GM19025 (cell line): ENCODE measurements around the gene SPATA33.

Experiments used
- ATAC-seq: cut with Tn5 transposase; IDR thresholded peaks from one replicate; pipeline ENCODE4 v1.9.1; 2021; ENCODE audit warnings: mild to moderate bottlenecking, low read depth, moderate library complexity; ENCODE audit not compliant: unreplicated experiment

Gene SPATA33

GRCh38 chr16:89657442-89658220, at the start of gene SPATA33, which contains the start of gene CHMP1A:
Gene SPATA33 (plus strand): TSS chr16:89657836. CDS start chr16:89657912, 76 bp downstream.
Gene CHMP1A (minus strand): TSS chr16:89657708. CDS start chr16:89657588, 120 bp downstream.
- peak; percentile 89 for ATAC-seq

GRCh38 chr16:89607937-89608740, 49.5 kb upstream of the SPATA33 start:
- ATAC-seq: no peak

GRCh38 chr16:89610108-89610453, 47.6 kb upstream of the SPATA33 start:
- ATAC-seq: no peak

GRCh38 chr16:89612415-89613166, 45.0 kb upstream of the SPATA33 start:
- no peak for ATAC-seq

DNA sequence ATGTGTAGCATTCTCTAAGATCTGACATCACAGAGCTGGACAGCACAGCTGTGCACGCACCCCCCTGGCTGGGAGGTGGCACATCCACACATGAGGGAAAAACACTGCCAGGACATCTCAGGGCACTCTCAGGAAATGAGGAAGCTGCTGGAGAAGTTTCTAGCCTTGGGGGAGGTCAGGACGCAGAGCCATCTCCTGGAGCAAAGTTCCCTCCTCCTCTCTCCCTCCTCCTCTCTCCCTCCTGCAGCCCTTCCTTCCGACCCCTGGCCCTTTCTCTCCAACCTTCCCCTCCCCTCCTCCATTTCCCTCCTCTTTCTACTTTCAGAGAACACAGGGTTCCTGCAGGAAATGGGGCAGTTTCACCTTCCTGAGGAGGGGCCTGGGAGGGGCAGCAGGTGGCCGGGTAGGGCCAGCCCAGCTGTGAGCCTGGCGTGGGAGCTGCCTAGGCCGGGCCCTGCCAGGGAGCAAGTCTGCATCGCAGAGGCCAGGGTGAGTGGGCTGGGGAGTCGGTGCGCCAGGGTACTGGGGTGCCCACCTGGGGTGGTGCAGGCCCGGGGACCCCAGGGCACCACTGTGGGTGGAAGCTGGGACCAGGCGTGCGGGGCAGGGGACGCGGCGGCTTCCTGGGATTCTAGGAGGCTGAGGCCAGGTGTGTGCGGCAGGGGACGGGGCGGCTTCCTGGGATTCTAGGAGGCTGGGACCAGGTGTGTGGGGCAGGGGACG, 44.2 kb upstream of the SPATA33 start, which contains the start of gene DPEP1:
DPEP1 (plus strand) TSS at position 412 of the 723 bp plus-strand sequence. CDS start 16,769 bp downstream, outside the sequence.
- ATAC-seq: no peak

DNA sequence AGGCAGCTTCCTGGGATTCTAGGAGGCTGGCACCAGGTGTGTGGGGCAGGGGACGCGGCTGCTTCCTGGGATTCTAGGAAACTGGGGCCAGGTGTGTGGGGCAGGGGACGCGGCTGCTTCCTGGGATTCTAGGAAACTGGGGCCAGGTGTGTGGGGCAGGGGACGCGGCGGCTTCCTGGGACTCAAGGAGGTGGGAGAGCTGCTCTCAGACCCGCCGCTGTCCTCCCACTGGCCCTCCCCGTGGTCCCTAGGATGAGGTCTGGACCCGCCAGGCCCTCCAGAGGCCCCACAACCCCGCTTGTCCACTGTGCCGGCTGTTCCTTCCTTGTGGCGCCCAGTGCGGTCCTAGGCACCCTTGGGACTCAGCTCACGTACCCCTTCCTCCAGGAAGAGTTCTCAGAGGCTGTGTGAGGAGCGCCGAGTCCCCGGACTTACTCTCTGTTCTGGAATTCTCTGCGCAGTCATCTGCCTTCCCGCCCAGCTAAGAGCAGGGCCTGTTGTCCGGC, 43.6 kb upstream of the SPATA33 start:
- no peak for ATAC-seq

GRCh38 chr16:89615176-89615575, 42.5 kb upstream of the SPATA33 start:
- no peak for ATAC-seq

DNA sequence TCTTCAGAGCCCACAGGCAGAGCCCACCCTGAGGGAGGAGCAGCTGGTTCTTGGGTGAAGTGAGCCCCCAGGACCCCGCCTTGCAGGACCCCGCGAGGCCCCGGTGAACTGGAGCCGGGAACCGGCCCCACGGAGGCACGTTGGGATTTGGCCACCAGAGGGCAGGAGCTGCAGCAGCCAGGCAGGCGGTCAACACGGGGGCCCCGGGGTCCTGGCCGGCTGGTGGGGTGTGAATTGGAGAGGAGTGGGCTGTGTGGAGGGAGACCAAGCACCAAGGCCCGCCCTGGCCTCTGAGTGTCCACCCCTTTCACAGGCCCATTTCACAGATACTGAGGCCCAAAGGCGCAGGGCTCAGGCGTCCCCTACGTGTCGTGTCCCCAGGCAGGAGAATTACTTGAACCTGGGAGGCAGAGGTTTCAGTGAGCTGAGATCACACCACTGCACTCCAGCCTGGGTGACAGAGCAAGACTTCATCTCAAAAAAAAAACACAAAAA, 42.0 kb upstream of the SPATA33 start:
- no peak for ATAC-seq

DNA sequence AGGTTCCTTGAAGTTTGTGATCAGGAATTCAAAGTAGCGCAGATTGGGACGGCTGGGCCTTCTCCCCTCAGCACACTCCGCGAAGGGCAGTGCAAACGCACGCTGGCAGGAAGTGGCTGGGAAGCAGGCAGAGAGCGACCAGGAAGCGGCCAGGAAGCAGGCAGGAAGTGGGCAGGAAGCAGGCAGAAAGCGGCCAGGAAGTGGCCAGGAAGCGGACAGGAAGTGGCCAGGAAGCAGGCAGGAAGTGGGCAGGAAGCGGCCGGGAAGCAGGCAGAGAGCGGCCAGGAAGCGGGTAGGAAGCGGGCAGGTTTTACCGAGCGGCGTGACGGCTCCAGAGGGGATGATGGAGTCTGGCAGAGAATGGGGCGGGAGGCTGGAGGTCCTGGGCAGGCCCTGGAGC, 41.0 kb upstream of the SPATA33 start:
- no peak for ATAC-seq

DNA sequence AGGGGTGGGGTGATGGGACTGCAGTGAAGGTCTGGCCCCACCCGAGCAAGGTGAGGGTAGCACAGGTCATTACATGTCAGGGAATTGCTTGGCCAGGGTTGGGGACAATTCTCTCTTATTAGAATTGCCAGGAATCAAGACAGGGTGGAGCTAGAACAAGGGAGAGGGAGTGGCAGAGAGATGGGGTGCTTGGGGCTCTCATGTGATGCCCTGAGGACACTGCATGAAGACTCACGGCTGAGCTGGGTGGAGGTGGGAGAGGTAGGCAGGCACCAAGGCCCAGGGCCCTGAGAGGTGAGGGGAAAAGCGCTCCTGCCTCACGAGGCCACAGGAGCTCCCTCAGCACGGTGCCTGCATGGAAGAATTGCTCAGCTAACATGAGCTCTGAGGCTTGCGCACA, 40.6 kb upstream of the SPATA33 start:
- no peak for ATAC-seq

DNA sequence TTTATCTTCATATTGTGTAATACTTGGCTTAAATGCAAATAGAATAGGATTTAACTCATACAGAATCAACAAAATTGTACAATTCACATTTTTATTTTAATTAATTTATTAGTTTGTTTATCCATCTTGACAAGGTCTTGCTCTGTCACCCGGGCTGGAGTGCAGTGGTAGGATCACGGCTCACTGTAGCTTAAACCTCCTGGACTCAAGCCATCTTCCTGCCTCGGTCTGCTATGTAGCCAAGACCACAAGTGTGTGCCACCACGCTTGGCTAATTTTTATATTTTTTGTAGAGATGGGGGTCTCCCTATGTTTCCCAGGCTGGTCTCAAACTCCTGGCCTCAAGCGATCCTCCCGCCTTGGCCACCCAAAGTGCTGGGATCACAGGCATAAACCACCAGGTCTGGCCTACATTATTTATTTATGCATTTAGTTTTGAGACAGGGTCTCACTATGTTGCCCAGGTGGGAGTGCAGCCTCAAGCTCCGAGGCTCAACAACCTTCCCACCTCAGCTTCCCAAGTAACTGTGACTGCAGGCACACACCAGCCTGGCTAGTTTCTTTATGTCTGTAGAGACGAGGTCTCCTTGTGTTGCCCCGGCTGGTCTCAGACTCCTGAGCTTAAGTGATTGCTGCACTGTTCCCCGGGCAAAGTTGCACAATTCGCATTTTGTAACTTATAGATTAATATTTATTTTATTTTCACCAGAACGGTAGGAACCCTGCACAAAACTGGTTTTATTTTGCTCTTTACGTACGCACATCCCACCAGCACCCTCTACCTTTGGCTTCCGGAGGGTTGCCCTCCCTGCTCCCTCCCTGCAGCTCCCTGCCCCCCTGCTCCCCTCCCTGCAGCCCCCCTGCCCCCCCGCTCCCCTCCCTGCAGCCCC, 39.3 kb upstream of the SPATA33 start:
- no peak for ATAC-seq

DNA sequence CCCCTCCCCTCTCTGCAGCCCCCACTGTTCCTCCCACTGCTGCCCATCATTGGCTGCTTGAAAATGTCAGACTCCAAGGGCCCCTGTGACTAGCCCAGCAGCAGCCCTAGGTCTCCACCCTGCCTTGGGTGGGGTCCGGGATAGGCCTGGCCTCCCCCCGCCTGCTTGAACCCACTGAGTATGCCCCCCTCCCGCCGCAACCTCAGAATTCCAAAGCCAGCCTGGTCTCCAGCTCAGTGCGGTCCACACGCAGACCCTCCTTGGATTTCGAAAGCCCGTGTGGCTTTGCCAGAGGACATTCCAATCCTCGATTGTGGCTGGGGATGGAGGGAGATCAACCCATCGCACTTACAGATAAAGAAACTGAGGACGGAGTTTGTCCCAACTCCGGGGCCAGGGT, 37.8 kb upstream of the SPATA33 start:
- ATAC-seq: no peak

- ATAC-seq: no peak
These were observed 37.2 kb upstream of the SPATA33 start for GRCh38 chr16:89620406-89620841.

DNA sequence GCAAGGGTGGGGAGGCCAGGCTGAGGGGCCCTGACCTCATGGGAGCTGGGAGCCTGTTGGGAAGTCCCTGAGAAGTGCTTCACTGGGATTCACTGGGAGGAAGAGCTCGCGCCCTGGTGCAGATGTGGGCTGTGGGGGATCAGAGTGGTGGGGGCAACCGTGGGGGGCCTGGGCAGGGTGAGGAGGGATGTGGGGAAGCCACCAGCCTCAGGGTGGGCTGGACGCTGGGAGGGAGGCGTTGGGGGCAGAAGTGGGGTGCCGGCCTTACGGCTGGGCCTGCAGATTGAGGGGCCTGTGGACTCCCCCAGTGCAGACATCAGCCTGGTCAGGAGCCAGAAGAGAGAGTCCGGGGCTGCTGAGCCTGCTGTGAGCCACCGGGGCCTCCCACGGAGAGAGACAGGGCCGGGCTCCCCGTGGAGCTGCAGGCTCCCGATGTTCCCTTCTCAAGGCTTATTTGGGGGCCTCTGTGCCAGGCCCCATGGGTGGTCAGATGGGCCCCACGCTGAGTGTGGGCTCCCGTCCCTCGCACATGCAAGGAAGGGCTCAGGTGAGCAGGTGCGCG, 36.4 kb upstream of the SPATA33 start:
- no peak for ATAC-seq

DNA sequence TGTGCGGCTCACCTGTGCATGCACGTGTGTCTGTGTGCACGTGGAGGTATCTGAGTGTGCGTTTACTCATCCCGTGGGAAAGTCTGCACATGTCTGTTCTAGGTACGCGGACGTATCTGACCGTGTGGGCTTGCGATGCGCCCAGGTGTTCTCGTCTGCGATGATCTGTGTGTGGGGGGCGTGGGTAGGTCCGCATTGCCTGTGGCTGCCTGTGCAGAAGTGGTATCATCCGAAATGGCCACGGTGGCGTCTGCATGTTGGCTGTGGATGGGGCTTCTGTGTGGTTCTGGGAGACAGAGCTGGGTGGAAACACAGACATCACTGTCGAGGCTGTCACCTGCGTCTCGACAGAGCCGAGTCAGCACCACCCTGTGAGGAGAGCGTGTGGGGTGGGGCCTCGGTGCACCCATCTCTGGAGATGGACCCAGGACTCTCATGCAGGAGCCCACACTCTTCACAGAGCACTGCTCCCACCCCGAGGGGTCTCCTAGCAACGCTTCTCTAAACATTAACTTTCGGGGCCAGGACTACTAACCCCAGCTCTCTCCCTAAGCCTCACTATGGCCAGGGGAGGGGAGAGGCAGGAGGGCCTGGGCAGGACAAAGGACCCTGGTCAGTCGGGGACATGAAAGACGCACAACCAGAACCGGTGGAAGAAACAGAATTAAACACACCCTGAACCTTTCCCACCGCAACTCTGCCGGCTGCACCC, 35.8 kb upstream of the SPATA33 start:
- no peak for ATAC-seq

DNA sequence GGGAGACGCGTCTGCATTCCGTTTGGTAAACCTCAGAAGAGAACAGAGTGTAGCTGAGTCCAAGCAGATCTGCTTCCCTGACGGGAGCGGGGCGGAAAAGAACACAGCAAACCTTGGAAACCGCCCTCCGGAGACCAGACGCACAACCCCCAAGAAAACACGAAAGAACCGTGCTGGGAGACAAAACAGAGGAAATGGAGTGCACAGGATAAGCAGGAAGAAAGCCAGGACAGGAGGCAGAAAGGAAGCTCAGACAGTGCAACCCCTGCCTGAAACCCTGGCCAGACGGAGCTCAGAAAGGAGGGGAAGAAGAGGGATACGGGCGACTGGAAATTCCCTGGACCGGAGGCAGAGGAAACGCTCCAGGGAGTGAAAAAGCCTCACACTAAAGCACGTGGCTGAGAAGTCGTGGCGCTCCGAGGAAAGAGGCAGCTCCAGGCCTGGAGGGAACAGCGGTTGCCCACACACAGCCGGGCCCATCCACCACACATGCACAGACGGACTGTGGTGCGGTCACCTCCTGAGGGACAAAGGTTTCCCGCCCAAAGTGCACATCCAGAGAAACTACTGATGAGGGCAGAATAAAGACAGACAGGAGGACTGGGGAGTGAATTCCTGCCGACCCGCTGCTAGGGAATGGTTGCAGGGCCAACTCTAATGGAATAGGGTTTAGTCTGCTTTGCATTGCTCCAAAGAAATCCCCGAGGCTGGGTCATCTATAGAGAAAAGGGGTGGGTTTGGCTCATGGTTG, 34.0 kb upstream of the SPATA33 start:
- no peak for ATAC-seq
